Measurements from ENCODE around the gene POU4F2.

The POU4F2 gene

DNA sequence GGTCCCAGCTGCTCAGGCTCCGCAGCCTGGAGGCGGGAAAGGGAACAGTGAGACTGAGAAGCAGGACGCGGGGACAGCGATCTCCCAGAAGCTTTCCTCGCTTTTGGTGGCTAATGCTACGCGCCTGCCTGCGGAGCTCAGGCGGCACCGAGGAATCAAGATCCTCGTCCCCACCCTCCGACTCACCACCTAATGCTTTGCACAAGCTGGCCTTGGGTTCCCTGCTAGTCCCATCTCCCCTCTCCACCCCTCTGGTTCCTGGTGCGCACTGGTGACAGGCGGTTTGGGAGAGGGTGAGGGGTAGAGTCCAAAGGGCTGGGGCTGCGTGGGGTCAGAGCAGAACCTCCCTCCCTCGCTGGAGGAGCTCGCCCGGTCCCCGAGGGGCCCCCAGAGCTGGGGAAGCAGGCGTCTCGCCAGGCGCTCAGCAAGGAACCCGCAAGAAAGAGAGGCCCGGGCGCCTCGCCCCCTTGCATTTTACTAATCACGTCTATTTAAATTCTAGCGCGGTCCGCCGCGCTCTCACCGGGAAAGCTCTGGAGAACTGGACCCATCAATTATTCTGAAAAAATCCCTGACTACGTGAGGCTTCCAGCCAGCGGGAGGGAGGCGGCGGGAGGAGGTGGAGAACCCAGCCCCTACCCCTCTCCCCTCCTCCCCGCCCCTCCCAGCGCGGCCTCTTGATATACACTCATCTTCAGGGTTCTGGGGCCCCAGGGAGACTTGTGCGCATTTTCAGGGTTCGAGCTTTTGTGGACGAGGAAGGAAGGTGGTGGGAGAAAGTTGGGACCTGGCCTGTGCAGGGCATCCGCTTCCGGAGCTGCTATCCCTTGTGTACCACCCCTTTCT, 9.1 kb downstream of the POU4F2 start:
- no peaks in the 10 kb centered on the region for H3K36me3 ChIP-seq (replicated peaks)
- in situ Hi-C loops (cut with HindIII; ENCODE audit: low pct_ligation_motif_present, low sequenced_read_pairs): no loop called here
- H3K4me3 ChIP-seq (ENCODE audit: low read depth, low read length): no peak overlapping the region
- DNase-seq: no peak
- peaks cover 69% of the 10 kb centered on the region for H3K27me3 ChIP-seq (replicated peaks)
- TF ChIP-seq CTCF (IDR thresholded peaks at IDR 0.05; ENCODE audit: low read depth, low read length, missing control alignments): no peak
- H3K27ac ChIP-seq: no peak overlapping the region

- H3K27me3 ChIP-seq (replicated peaks): peaks cover 73% of the 10 kb centered on the region
Measured at GRCh38 chr4:146648461-146648783, 9.7 kb downstream of the POU4F2 start.

DNA sequence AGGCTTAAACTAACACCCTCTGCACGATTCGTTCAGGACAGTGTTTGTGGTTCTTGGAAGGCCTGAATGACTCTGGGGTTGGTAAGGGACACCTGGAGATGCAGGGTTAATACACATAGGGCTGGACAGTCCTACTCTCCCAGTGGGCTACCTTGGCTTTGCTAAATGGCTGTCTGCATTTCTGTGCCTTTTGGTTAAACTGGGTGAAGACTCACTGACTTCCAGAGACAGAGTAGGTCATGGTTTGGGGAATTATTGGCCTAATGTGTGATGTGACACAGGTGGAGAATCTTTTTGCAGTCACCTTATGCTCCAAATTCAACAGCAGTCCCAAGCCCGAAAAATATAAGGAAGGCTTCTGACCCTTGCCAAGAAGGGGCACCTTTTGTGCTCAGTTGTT, 10.5 kb downstream of the POU4F2 start:
- no peak for TF ChIP-seq CTCF (IDR thresholded peaks at IDR 0.05; ENCODE audit: low read depth, low read length, missing control alignments)
- Histone ChIP-seq H3K36me3 (replicated peaks) (no peaks in the 10 kb centered on the region), H3K4me3 (ENCODE audit: low read depth, low read length) (no peak overlapping the region), H3K27me3 (replicated peaks) (peaks cover 80% of the 10 kb centered on the region), H3K27ac (no peak overlapping the region)
- in situ Hi-C loops (cut with HindIII; ENCODE audit: low pct_ligation_motif_present, low sequenced_read_pairs): no loop called here
- no peak for DNase-seq

More at GRCh38 chr4:146648461-146648783, 9.7 kb downstream of the POU4F2 start:
- in situ Hi-C loops (cut with HindIII; ENCODE audit: low pct_ligation_motif_present, low sequenced_read_pairs): no loop called here
- no peak for DNase-seq
- no peak overlapping the region for H3K4me3 ChIP-seq (ENCODE audit: low read depth, low read length)
- no peaks in the 10 kb centered on the region for H3K36me3 ChIP-seq (replicated peaks)
- no peak for TF ChIP-seq CTCF (IDR thresholded peaks at IDR 0.05; ENCODE audit: low read depth, low read length, missing control alignments)
- no peak overlapping the region for H3K27ac ChIP-seq

DNA sequence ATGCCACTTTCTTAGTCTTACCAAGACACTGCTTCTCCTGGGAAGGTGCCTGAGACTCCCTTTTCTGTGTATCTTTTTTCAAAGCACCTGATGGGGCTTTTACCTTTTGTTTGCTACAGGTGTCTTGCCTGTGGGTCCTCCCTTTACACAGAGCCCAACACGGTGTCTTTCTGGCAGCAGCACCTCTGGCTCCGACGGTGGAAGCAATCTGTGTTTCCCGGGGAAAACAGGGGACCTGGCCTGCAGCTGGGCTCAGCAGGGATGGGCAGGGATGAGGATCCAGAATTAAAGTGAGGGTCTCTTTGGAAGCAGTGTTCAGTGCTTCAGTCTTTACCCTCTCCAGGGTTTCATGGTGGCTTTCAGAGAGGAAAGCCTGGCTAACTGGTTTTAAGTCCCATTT, 11.3 kb downstream of the POU4F2 start:
- no peak overlapping the region for H3K4me3 ChIP-seq (ENCODE audit: low read depth, low read length)
- H3K27me3 ChIP-seq (replicated peaks): peaks cover 75% of the 10 kb centered on the region
- in situ Hi-C loops (cut with HindIII; ENCODE audit: low pct_ligation_motif_present, low sequenced_read_pairs): no loop called here
- no peaks in the 10 kb centered on the region for H3K36me3 ChIP-seq (replicated peaks)
- DNase-seq: no peak
- no peak overlapping the region for H3K27ac ChIP-seq
- TF ChIP-seq CTCF (IDR thresholded peaks at IDR 0.05; ENCODE audit: low read depth, low read length, missing control alignments): no peak

- no peak for TF ChIP-seq CTCF (IDR thresholded peaks at IDR 0.05; ENCODE audit: low read depth, low read length, missing control alignments)
- H3K27me3 ChIP-seq (replicated peaks): peaks cover 48% of the 10 kb centered on the region
- DNase-seq: no peak
- peak overlapping the region; percentile 45 for H3K4me3 ChIP-seq (ENCODE audit: low read depth, low read length)
- in situ Hi-C loops (cut with HindIII; ENCODE audit: low pct_ligation_motif_present, low sequenced_read_pairs): no loop called here
- H3K36me3 ChIP-seq (replicated peaks): no peaks in the 10 kb centered on the region
- H3K27ac ChIP-seq: no peak overlapping the region
Measured at GRCh38 chr4:146654687-146655520, 16.2 kb downstream of the POU4F2 start.
